H1 (cell line): ENCODE measurements around the gene PRTN3. TPM values are rescaled to one million over a fixed set of nuclear protein-coding genes. Genes with fewer than 3 reads are reported as not detected.
"Not testable (repeated sequence)": the region's sequence is repeated elsewhere in the genome, so short reads cannot be mapped to it uniquely, and the experiment has no call there.

Experiments
- CTCF ChIA-PET: fragments of 300-600 bp; sonication (Branson Sonifier 250); formaldehyde crosslinking; loops from one replicate; lab custom pipeline; 2021; ENCODE audit not compliant: partially characterized antibody; lab: Charles Lee
- POLR2A ChIA-PET: fragments of 300-600 bp; sonication (Branson Sonifier 250); formaldehyde crosslinking; loops from one replicate; lab custom pipeline; 2021; ENCODE audit warnings: inconsistent platforms; ENCODE audit not compliant: partially characterized antibody; lab: Charles Lee
- DNase-seq, 2 experiments: peaks; one replicate each; pipeline versions ENCODE4 v3.0.0 to v3.0.0-alpha.2; 2010 to 2022; ENCODE audit warnings: low spot score in 2 of 2, low read depth in 1 of 2, mixed read lengths in 1 of 2
- FAIRE-seq: peaks from 2 replicates; lab custom pipeline; 2011; peaks lifted over from hg19 to GRCh38; lab: Jason Lieb, UNC
- H2AFZ ChIP-seq: 2 replicates; pipeline ENCODE4 v1.8.1; 2012; ENCODE audit warnings: low read length, inconsistent platforms
- H2AK5ac ChIP-seq: 2 replicates; pipeline ENCODE4 v1.6.1; 2013; ENCODE audit warnings: low read depth, low read length
- H2BK120ac ChIP-seq: replicated peaks from 2 replicates; pipeline ENCODE3; 2013; ENCODE audit warnings: low read depth, low read length, inconsistent platforms
- H2BK12ac ChIP-seq: 2 replicates; pipeline ENCODE4 v1.6.1; 2013; ENCODE audit warnings: low read depth, low read length
- H2BK15ac ChIP-seq: 2 replicates; pipeline ENCODE4 v1.6.1; 2013; ENCODE audit warnings: low read length
- H2BK20ac ChIP-seq: 2 replicates; pipeline ENCODE4 v1.6.1; 2013; ENCODE audit warnings: low read length
- H2BK5ac ChIP-seq: 2 replicates; pipeline ENCODE4 v1.6.1; 2013; ENCODE audit warnings: low read depth, low read length
- H3K14ac ChIP-seq: 2 replicates; pipeline ENCODE4 v1.6.1; 2013; ENCODE audit warnings: inconsistent platforms; ENCODE audit not compliant: insufficient read length
- H3K18ac ChIP-seq: 2 replicates; pipeline ENCODE4 v1.6.1; 2013; ENCODE audit warnings: low read length; ENCODE audit errors: extremely low read depth
- H3K23ac ChIP-seq: 2 replicates; pipeline ENCODE4 v1.6.1; 2013; ENCODE audit warnings: inconsistent platforms; ENCODE audit not compliant: insufficient read length
- H3K23me2 ChIP-seq: 2 replicates; pipeline ENCODE4 v1.6.1; 2013; ENCODE audit warnings: low read depth, low read length
- H3K27ac ChIP-seq: 2 replicates; pipeline ENCODE4 v1.6.1; 2011; ENCODE audit warnings: low read depth, low read length, inconsistent platforms
- H3K27me3 ChIP-seq, 4 experiments: replicated peaks in 1 of 4; 1 replicate in 1 of 4; 2 replicates in 3 of 4; pipeline versions ENCODE4 v1.6.1 to v1.8.1; 2011 to 2013; ENCODE audit warnings: low read length in 3 of 4, mild to moderate bottlenecking in 3 of 4, inconsistent platforms in 2 of 4, mixed read lengths in 2 of 4, moderate library complexity in 1 of 4; ENCODE audit not compliant: control insufficient read depth in 3 of 4, insufficient read depth in 3 of 4; ENCODE audit errors: extremely low read depth in 1 of 4
- H3K36me3 ChIP-seq, 4 experiments: 2 replicates each; pipeline versions ENCODE4 v1.6.1 to v1.8.1; 2011 to 2013; ENCODE audit warnings: mild to moderate bottlenecking in 4 of 4, low read length in 3 of 4, moderate library complexity in 2 of 4, control low read depth in 1 of 4, inconsistent platforms in 1 of 4; ENCODE audit not compliant: insufficient read depth in 4 of 4, control insufficient read depth in 2 of 4
- H3K4ac ChIP-seq: replicated peaks from 2 replicates; pipeline ENCODE3; 2013; ENCODE audit warnings: low read length, low read depth, mixed read lengths, inconsistent platforms; ENCODE audit not compliant: insufficient read length
- H3K4me1 ChIP-seq, 4 experiments: replicated peaks in 1 of 4; 1 replicate in 1 of 4; 2 replicates in 3 of 4; pipeline versions ENCODE4 v1.6.1 to v1.8.1; 2011 to 2013; ENCODE audit warnings: low read length in 3 of 4, inconsistent platforms in 2 of 4, mixed read lengths in 1 of 4; ENCODE audit not compliant: insufficient read depth in 4 of 4, control insufficient read depth in 3 of 4
- H3K4me2 ChIP-seq, 2 experiments: 2 replicates each; pipeline versions ENCODE4 v1.6.1 to v1.8.1; 2011 to 2013; ENCODE audit warnings: low read depth in 2 of 2, low read length in 2 of 2, control low read depth in 1 of 2, inconsistent platforms in 1 of 2, mild to moderate bottlenecking in 1 of 2; ENCODE audit not compliant: insufficient read depth in 1 of 2
- H3K4me3 ChIP-seq, 4 experiments: fragments of 200-600, 300-600 bp in 1 of 4; sonication (generic), shearing (Covaris generic), sonication (Bioruptor Twin) in 1 of 4; 2 replicates each; pipeline versions ENCODE4 v1.5.1 to v1.8.1; 2011 to 2016; ENCODE audit warnings: low read length in 4 of 4, low read depth in 3 of 4, control low read depth in 2 of 4, inconsistent platforms in 2 of 4, mild to moderate bottlenecking in 2 of 4, mixed read lengths in 1 of 4, moderate library complexity in 1 of 4; ENCODE audit not compliant: insufficient read depth in 2 of 4; ENCODE audit errors: extremely low read depth in 1 of 4
- H3K56ac ChIP-seq: replicated peaks from 2 replicates; pipeline ENCODE3; 2013; ENCODE audit warnings: low read depth, mild to moderate bottlenecking, mixed read lengths, low read length, inconsistent platforms; ENCODE audit not compliant: insufficient read length
- H3K79me1 ChIP-seq: 2 replicates; pipeline ENCODE4 v1.6.1; 2013; ENCODE audit warnings: low read depth, low read length, control low read depth
- H3K79me2 ChIP-seq, 2 experiments: 2 replicates each; pipeline versions ENCODE4 v1.6.1 to v1.8.1; 2012 to 2013; ENCODE audit warnings: low read length in 2 of 2, mild to moderate bottlenecking in 2 of 2, inconsistent platforms in 1 of 2; ENCODE audit not compliant: insufficient read depth in 2 of 2, control insufficient read depth in 1 of 2
- H3K9ac ChIP-seq, 4 experiments: replicated peaks in 1 of 4; 1 replicate in 1 of 4; 2 replicates in 3 of 4; pipeline versions ENCODE4 v1.6.1 to v1.8.1; 2011 to 2013; ENCODE audit warnings: low read depth in 3 of 4, low read length in 3 of 4, control low read depth in 2 of 4, mild to moderate bottlenecking in 2 of 4, moderate library complexity in 2 of 4, inconsistent platforms in 1 of 4; ENCODE audit errors: extremely low read depth in 1 of 4
- H3K9me3 ChIP-seq, 2 experiments: 2 replicates each; pipeline versions ENCODE4 v1.6.1 to v1.8.1; 2012 to 2013; ENCODE audit warnings: mild to moderate bottlenecking in 2 of 2, moderate library complexity in 2 of 2, control low read depth in 1 of 2, inconsistent platforms in 1 of 2, low read depth in 1 of 2, low read length in 1 of 2, mixed read lengths in 1 of 2; ENCODE audit not compliant: insufficient read depth in 2 of 2
- H4K20me1 ChIP-seq, 2 experiments: replicated peaks in 1 of 2; 2 replicates each; pipeline versions ENCODE3 to v1.8.1; 2011 to 2013; ENCODE audit warnings: inconsistent platforms in 2 of 2, low read length in 2 of 2, mild to moderate bottlenecking in 1 of 2; ENCODE audit not compliant: insufficient read depth in 2 of 2, control insufficient read depth in 1 of 2
- H4K5ac ChIP-seq: 2 replicates; pipeline ENCODE4 v1.6.1; 2013; ENCODE audit warnings: low read length, low read depth, mixed read lengths, inconsistent platforms; ENCODE audit not compliant: insufficient read length
- H4K8ac ChIP-seq: 2 replicates; pipeline ENCODE4 v1.8.0; 2013; ENCODE audit warnings: mild to moderate bottlenecking, moderate library complexity, low read length, inconsistent platforms; ENCODE audit not compliant: insufficient read depth; ENCODE audit errors: extremely low read depth
- H4K91ac ChIP-seq: replicated peaks from 2 replicates; pipeline ENCODE3; 2013; ENCODE audit warnings: low read length, mixed read lengths, inconsistent platforms; ENCODE audit not compliant: insufficient read length
- ASH2L ChIP-seq: fragments of 200-600, 300-600 bp; sonication (generic); IDR thresholded peaks from one replicate; pipeline ENCODE4 v1.7.1; 2017; ENCODE audit warnings: low read length
- MAX ChIP-seq: IDR thresholded peaks from 2 replicates; pipeline ENCODE4 v1.6.1; 2012; ENCODE audit warnings: inconsistent platforms
- POLR2AphosphoS5 ChIP-seq: IDR thresholded peaks from 2 replicates; pipeline ENCODE4 v1.6.1; 2011; ENCODE audit warnings: low read depth, low read length
- RXRA ChIP-seq: IDR thresholded peaks from 2 replicates; pipeline ENCODE4 v1.6.1; 2011; ENCODE audit warnings: low read depth, mild to moderate bottlenecking, low read length, moderate library complexity; ENCODE audit not compliant: insufficient read depth
- WGBS, 2 experiments: shearing (Covaris generic) in 1 of 2; methylation state at CpG; one replicate each; pipeline versions ENCODE4 v1.1.6 to v1.1.7; 2013 to 2015; ENCODE audit warnings: low lambda C conversion rate in 2 of 2, mixed read lengths in 2 of 2, inconsistent platforms in 1 of 2, low coverage in 1 of 2, missing lambda C conversion rate in 1 of 2; ENCODE audit not compliant: insufficient replicate concordance in 2 of 2, insufficient coverage in 1 of 2, insufficient read length in 1 of 2; ENCODE audit errors: extremely low coverage in 1 of 2, missing lambda C conversion rate in 1 of 2; 5-methylcytosine and 5-hydroxymethylcytosine counted together
- polyA plus RNA-seq, 7 experiments: library from polyadenylated mRNA; depleted of rRNA in 3 of 7; stranded (reverse) in 5 of 7; unstranded in 2 of 7; fragments of >200 nt in 5 of 7; fragments of 200-250 nt in 2 of 7; gene quantifications; 1 replicate in 5 of 7; 2 replicates in 1 of 7; 4 replicates in 1 of 7; pipeline versions ENCODE4 v1.2.1 to v1.2.3, GENCODE V29; 2011 to 2013; ENCODE audit warnings: missing spikeins in 2 of 7, mixed read lengths in 2 of 7
- total RNA-seq: library from RNA; stranded (reverse); fragmentation: NEBNext Ultra II Directional; extraction: Animal tissue kit (Norgen Biotek cat#: 25700); gene quantifications from 2 replicates; pipeline ENCODE4 v1.2.1, GENCODE V29; 2021

PRTN3 gene
- total and polyA plus RNA-seq, 2 of the 8 experiments (the other 6 are each of a cell fraction or from before 2014, with no cell fraction given): 0.39 to 2.1 TPM

- no peak for TF ChIP-seq RXRA
- no peak for TF ChIP-seq ASH2L
- TF ChIP-seq POLR2AphosphoS5: no peak
- TF ChIP-seq MAX: no peak
Observed at GRCh38 chr19:890831-891230, 50.0 kb downstream of the PRTN3 start (continued).

GRCh38 chr19:891421-892200 is 50.8 kb downstream of the PRTN3 start:
- not testable (repeated sequence) for H2AK5ac ChIP-seq, H4K5ac ChIP-seq, H3K56ac ChIP-seq, H3K9ac ChIP-seq, H3K9me3 ChIP-seq, H2AFZ ChIP-seq, H3K14ac ChIP-seq, H3K27me3 ChIP-seq, H3K23ac ChIP-seq, H2BK12ac ChIP-seq, H2BK15ac ChIP-seq, H2BK5ac ChIP-seq, H3K18ac ChIP-seq, H3K79me2 ChIP-seq, H3K79me1 ChIP-seq, H4K8ac ChIP-seq, H2BK20ac ChIP-seq, H4K91ac ChIP-seq, H3K4ac ChIP-seq, H3K4me1 ChIP-seq, H2BK120ac ChIP-seq, H3K27ac ChIP-seq, DNase-seq, H3K23me2 ChIP-seq, FAIRE-seq
- POLR2A ChIA-PET: interaction anchor here (0.5 to 8.8 kb wide), 4 partner anchors 14 to 28 kb away, joined by 3 to 82 read pairs (median 12); no protein-coding TSS in a partner anchor
- CTCF ChIA-PET: interaction anchor here (0.6 kb wide), 1 partner anchor 688 kb away, joined by 3 read pairs; no protein-coding TSS in a partner anchor
- peak overlapping the region; percentile 66 to 70 for H3K4me2 ChIP-seq
- H3K4me3 ChIP-seq: peak overlapping the region; percentile 48 to 91 (median 66); a peak in 7 of 8 replicates
- H4K20me1 ChIP-seq: peaks cover 0 to 13% of the 10 kb centered on the region in 2 experiments
- H3K36me3 ChIP-seq: peaks cover 0 to 13% (median 4%) of the 10 kb centered on the region in 4 experiments; a peak in 2 of 8 replicates
- 92% methylated on average over 26 of the region's 50 CpGs; no CpG with 5 or more reads in 1 of the 2 experiments for WGBS, 2 experiments
